A673 (cell line): ENCODE measurements around the gene ELOA2. TPM values are rescaled to one million over a fixed set of nuclear protein-coding genes. Genes with fewer than 3 reads are reported as not detected.

Experiments
- Bru-seq: library from RNA; stranded (reverse); fragments of 400-500 nt; gene quantifications from one replicate; lab custom pipeline; 2021; lab: Mats Ljungman, UMichigan
- BruChase-seq, 2 experiments: library from RNA; stranded (reverse); fragments of 400-500 nt; gene quantifications; one replicate each; lab custom pipeline; 2021; lab: Mats Ljungman, UMichigan
- BruUV-seq: library from RNA; stranded (reverse); fragments of 400-500 nt; replicated peaks from 2 replicates; lab custom pipeline; 2021; lab: Mats Ljungman, UMichigan
- CTCF ChIA-PET: fragments of 300-600 bp; sonication (Branson Sonifier 250); formaldehyde crosslinking; loops from one replicate; lab custom pipeline; 2022; ENCODE audit warnings: antibody characterized with exemption; lab: Charles Lee
- POLR2A ChIA-PET: fragments of 300-600 bp; sonication (Branson Sonifier 250); formaldehyde crosslinking; loops from one replicate; lab custom pipeline; 2022; ENCODE audit warnings: antibody characterized with exemption; ENCODE audit not compliant: low non-redundant PET; lab: Charles Lee
- DNase-seq: peaks from one replicate; pipeline ENCODE4 v3.0.0-alpha.2; 2015; ENCODE audit warnings: low spot score
- H3K27ac ChIP-seq: fragments of 200-600 bp; sonication (generic); 2 replicates; pipeline ENCODE4 v1.5.1; 2016; ENCODE audit warnings: mixed run types, low read depth, mild to moderate bottlenecking, mixed read lengths, antibody characterized with exemption, low read length; ENCODE audit not compliant: poor library complexity, severe bottlenecking
- H3K27me3 ChIP-seq: fragments of 200-600 bp; sonication (generic); replicated peaks from 2 replicates; pipeline ENCODE4 v1.6.1; 2017; ENCODE audit warnings: mixed run types, low read depth, mild to moderate bottlenecking, mixed read lengths, antibody characterized with exemption, low read length; ENCODE audit not compliant: insufficient read depth, poor library complexity
- H3K36me3 ChIP-seq: fragments of 200-600 bp; sonication (generic); 2 replicates; pipeline ENCODE4 v1.6.1; 2016; ENCODE audit warnings: mixed run types, mild to moderate bottlenecking, mixed read lengths, antibody characterized with exemption, low read length; ENCODE audit not compliant: insufficient read depth, poor library complexity, severe bottlenecking
- H3K4me1 ChIP-seq: fragments of 200-600 bp; sonication (generic); 2 replicates; pipeline ENCODE4 v1.6.1; 2017; ENCODE audit warnings: mixed run types, mild to moderate bottlenecking, mixed read lengths, antibody characterized with exemption, low read length; ENCODE audit not compliant: insufficient read depth, poor library complexity, severe bottlenecking
- H3K4me3 ChIP-seq: fragments of 200-600 bp; sonication (generic); 2 replicates; pipeline ENCODE4 v1.5.1; 2016; ENCODE audit warnings: low read depth, mixed run types, mild to moderate bottlenecking, mixed read lengths, low read length; ENCODE audit not compliant: poor library complexity, severe bottlenecking
- H3K9me3 ChIP-seq: fragments of 200-600 bp; sonication (generic); 2 replicates; pipeline ENCODE4 v1.6.1; 2016; ENCODE audit warnings: mixed run types, low read depth, mild to moderate bottlenecking, mixed read lengths, antibody characterized with exemption, low read length; ENCODE audit not compliant: poor library complexity, severe bottlenecking
- EZH2 ChIP-seq: fragments of 200-600 bp; sonication (generic); IDR thresholded peaks from 2 replicates; pipeline ENCODE4 v1.6.1; 2017; ENCODE audit warnings: borderline replicate concordance, low read depth, mild to moderate bottlenecking, mixed read lengths, antibody characterized with exemption, low read length; ENCODE audit not compliant: poor library complexity, severe bottlenecking
- intact Hi-C: fragments of 100-400 bp; cut with micrococcal nuclease; formaldehyde crosslinking; loops from one replicate; pipeline ENCODE4 v1.10.0; 2022; ENCODE audit not compliant: unreplicated experiment
- long read RNA-seq: library from polyadenylated mRNA; stranded (forward); transcript quantifications from one replicate; pipeline ENCODE4 v2.0.0, GENCODE V29; 2022
- total RNA-seq: library from RNA; stranded (reverse); gene quantifications from 2 replicates; pipeline ENCODE4 v1.2.3, GENCODE V29; 2021
- TF ChIP-seq, protein P1 (sequence below): fragments of 300-800, 200-600 bp; sonication (generic); conservative IDR thresholded peaks from 2 replicates; pipeline ENCODE4 v1.5.1; 2017; ENCODE audit warnings: low read depth, mild to moderate bottlenecking, antibody characterized with exemption, low read length, moderate library complexity, mixed read lengths

ELOA2 gene, protein sequence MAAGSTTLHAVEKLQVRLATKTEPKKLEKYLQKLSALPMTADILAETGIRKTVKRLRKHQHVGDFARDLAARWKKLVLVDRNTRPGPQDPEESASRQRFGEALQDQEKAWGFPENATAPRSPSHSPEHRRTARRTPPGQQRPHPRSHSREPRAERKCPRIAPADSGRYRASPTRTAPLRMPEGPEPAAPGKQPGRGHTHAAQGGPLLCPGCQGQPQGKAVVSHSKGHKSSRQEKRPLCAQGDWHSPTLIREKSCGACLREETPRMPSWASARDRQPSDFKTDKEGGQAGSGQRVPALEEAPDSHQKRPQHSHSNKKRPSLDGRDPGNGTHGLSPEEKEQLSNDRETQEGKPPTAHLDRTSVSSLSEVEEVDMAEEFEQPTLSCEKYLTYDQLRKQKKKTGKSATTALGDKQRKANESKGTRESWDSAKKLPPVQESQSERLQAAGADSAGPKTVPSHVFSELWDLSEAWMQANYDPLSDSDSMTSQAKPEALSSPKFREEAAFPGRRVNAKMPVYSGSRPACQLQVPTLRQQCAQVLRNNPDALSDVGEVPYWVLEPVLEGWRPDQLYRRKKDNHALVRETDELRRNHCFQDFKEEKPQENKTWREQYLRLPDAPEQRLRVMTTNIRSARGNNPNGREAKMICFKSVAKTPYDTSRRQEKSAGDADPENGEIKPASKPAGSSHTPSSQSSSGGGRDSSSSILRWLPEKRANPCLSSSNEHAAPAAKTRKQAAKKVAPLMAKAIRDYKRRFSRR
- total RNA-seq (not detected in 2 replicates), Bru-seq, nascent RNA (not detected), BruChase-seq, experiment 1, labeled RNA remaining after a 2-hour chase (percentile 15 among the genes with signal in this experiment), BruChase-seq, experiment 2, labeled RNA remaining after a 6-hour chase (not detected)
- long read RNA-seq: 0 reads

DNA sequence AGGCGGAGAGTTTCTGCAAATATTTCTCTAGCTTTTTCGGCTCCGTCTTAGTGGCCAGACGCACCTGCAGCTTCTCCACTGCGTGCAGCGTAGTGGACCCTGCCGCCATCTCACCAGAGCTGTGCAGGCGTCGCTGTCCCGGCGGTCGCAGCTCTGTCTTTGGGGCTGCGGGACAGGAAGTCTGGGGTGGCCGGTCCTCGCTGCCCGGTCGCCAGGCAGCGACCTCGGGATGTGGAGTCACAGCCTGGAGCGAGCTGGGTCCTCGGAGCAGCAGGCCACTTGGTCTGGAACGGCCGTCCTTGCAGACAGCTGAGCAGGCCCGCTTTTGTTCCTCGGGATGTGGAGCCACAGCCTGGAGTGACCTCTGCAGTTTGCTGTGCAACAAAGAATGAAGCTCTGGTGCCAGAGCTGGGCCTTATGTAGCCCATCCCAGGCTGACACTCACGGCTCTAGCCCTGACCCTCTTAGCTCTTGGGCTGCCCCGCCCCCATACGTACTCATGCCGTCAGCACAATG lies at the start of gene ELOA2:
TSS of gene ELOA2 (minus strand) at position 466 of the 516 bp plus-strand sequence. CDS start at position 109, 357 bp downstream.
- H3K4me3 ChIP-seq: no peak within 1 kb of the TSS
- DNase-seq: no peak
- H3K4me1 ChIP-seq: no peaks in the 10 kb centered on the region
- no peaks in the 10 kb centered on the region for H3K27me3 ChIP-seq
- intact Hi-C loops: no loop called here
- no peaks in the 10 kb centered on the region for H3K36me3 ChIP-seq
- H3K9me3 ChIP-seq: no peaks in the 10 kb centered on the region
- TF ChIP-seq EZH2: no peak
- TF ChIP-seq, protein P1, sequence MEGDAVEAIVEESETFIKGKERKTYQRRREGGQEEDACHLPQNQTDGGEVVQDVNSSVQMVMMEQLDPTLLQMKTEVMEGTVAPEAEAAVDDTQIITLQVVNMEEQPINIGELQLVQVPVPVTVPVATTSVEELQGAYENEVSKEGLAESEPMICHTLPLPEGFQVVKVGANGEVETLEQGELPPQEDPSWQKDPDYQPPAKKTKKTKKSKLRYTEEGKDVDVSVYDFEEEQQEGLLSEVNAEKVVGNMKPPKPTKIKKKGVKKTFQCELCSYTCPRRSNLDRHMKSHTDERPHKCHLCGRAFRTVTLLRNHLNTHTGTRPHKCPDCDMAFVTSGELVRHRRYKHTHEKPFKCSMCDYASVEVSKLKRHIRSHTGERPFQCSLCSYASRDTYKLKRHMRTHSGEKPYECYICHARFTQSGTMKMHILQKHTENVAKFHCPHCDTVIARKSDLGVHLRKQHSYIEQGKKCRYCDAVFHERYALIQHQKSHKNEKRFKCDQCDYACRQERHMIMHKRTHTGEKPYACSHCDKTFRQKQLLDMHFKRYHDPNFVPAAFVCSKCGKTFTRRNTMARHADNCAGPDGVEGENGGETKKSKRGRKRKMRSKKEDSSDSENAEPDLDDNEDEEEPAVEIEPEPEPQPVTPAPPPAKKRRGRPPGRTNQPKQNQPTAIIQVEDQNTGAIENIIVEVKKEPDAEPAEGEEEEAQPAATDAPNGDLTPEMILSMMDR: no peak
- BruUV-seq: no TSS peak
- ChIA-PET CTCF (no interaction called here), POLR2A (no interaction called here)
- H3K27ac ChIP-seq: no peak within 1 kb of the TSS

DNA sequence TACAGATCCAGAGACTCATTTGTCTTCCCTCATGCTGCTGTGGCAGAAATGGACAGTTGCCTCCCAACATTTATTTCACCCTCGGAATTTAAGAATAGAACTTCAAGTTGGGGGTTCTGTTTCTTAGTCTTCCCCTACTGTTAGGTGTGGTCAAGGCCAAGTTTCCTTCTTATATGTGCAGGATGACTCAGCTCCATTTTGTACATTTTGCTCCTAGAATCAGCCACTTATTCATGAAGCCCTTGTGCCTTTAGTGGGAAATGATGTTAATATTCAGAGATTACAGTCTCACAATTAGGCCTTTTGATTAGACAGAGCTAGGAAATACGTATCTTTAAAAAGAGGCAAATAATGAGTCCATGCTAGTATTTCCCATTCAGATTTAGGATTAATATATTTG lies 46.2 kb upstream of the ELOA2 start:
- Histone ChIP-seq H3K27me3 (no peaks in the 10 kb centered on the region), H3K4me1 (no peaks in the 10 kb centered on the region), H3K36me3 (no peaks in the 10 kb centered on the region), H3K9me3 (no peaks in the 10 kb centered on the region), H3K27ac (no peak overlapping the region), H3K4me3 (no peak overlapping the region)
- POLR2A ChIA-PET: no interaction called here
- BruUV-seq: no TSS peak
- CTCF ChIA-PET: no interaction called here
- TF ChIP-seq EZH2: no peak
- TF ChIP-seq, protein P1: no peak
- DNase-seq: no peak
- intact Hi-C loops: no loop called here

DNA sequence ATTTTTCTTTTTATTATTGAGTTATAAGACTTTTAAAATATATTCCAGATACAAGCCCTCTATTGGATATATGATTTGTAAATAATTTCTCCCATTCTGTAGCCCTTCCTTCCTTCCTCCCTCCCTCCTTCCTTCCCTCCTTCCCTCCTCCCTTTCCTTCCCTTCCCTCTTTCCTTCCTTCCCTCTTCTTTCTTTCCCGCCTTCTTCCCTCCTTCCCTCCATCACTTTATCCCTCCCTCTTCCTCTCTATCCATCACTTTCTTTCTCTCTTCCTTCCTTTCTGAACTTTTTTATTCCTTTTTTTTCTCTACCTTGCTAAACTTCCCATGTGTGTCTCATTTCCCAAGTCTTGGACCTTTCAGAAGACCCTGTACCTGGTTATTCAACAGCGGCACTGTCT lies 45.5 kb upstream of the ELOA2 start:
- Histone ChIP-seq H3K36me3 (no peaks in the 10 kb centered on the region), H3K27me3 (no peaks in the 10 kb centered on the region), H3K9me3 (no peaks in the 10 kb centered on the region), H3K4me3 (no peak overlapping the region), H3K4me1 (peaks cover 7% of the 10 kb centered on the region), H3K27ac (no peak overlapping the region)
- intact Hi-C loops: no loop called here
- BruUV-seq: no TSS peak
- POLR2A ChIA-PET: no interaction called here
- TF ChIP-seq, protein P1: no peak
- TF ChIP-seq EZH2: no peak
- CTCF ChIA-PET: no interaction called here
- DNase-seq: no peak
